Measurements from ENCODE around the gene SFXN4. TPM values are rescaled to one million over a fixed set of nuclear protein-coding genes. Genes with fewer than 3 reads are reported as not detected.
"Not testable (repeated sequence)": the region's sequence is repeated elsewhere in the genome, so short reads cannot be mapped to it uniquely, and the experiment has no call there.

SFXN4 gene
- total RNA-seq, 1 donor from 2014 or later = 14.6 TPM

GRCh38 chr10:119162452-119163092 lies 2.9 kb downstream of the SFXN4 start:
- DNase-seq = no peak
- Histone ChIP-seq H3K27me3 (ENCODE audit: low read depth) (no peaks in the 10 kb centered on the region), H3K27ac (no peak overlapping the region), H3K4me1 (peaks cover 23% of the 10 kb centered on the region), H3K9me3 (no peaks in the 10 kb centered on the region), H3K36me3 (peaks cover 35% of the 10 kb centered on the region), H3K4me3 (no peak overlapping the region)
- intact Hi-C loops (cut with DNase I) = no loop called here
- ATAC-seq = no peak
- TF ChIP-seq CTCF (IDR thresholded peaks at IDR 0.05) = no peak

DNA sequence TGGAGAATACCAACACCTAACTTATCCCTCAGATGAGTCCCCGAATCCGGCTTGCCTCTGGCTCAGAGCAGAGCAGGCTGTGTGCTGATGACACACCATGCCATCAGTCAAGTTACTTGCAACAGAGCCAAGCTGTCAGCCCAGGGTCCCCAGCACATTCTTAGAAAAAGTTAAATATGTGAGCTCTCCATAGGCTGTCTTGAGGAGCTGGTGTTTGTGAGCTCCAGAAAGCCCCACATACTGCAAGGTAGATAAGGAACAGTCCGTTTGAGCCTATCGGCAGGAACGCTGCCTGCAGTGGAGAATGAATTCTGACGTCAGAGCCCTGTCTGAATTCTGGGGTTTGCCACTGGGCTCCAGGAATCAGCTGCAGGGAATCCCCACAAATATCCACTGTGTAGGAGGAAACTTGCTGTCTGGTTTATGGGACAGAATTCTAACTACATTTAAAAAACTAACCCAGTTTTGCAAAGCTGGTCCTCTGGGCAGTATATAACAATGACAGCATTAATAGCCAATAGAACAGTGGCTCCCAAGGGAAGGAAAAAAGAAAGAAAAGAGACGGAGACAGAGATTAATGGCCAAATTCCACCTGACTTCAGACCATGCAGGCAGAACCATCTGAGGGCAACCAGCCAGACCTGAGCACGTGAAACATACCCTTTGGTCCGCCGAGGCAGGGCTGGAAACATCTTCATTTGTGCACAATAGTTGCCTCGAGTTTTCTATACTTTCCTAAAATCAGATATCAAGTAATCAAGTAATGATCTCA lies 3.6 kb downstream of the SFXN4 start:
- ATAC-seq (no peak), DNase-seq (no peak)
- H3K4me3 ChIP-seq = no peak overlapping the region
- TF ChIP-seq CTCF (IDR thresholded peaks at IDR 0.05) = no peak
- H3K9me3 ChIP-seq = no peaks in the 10 kb centered on the region
- no peaks in the 10 kb centered on the region for H3K27me3 ChIP-seq (ENCODE audit: low read depth)
- H3K36me3 ChIP-seq = peaks cover 42% of the 10 kb centered on the region
- peaks cover 23% of the 10 kb centered on the region for H3K4me1 ChIP-seq
- intact Hi-C loops (cut with DNase I) = no loop called here
- H3K27ac ChIP-seq = no peak overlapping the region

- peaks cover 67% of the 10 kb centered on the region for H3K36me3 ChIP-seq
- no peaks in the 10 kb centered on the region for H3K27me3 ChIP-seq (ENCODE audit: low read depth)
- intact Hi-C loops (cut with DNase I) = no loop called here
- ATAC-seq (no peak), DNase-seq (no peak)
- no peak overlapping the region for H3K27ac ChIP-seq
- TF ChIP-seq CTCF (IDR thresholded peaks at IDR 0.05) = no peak
- H3K4me1 ChIP-seq = peaks cover 4% of the 10 kb centered on the region
- no peak overlapping the region for H3K4me3 ChIP-seq
- H3K9me3 ChIP-seq = no peaks in the 10 kb centered on the region
Observed at GRCh38 chr10:119159332-119159731, 6.2 kb downstream of the SFXN4 start.

DNA sequence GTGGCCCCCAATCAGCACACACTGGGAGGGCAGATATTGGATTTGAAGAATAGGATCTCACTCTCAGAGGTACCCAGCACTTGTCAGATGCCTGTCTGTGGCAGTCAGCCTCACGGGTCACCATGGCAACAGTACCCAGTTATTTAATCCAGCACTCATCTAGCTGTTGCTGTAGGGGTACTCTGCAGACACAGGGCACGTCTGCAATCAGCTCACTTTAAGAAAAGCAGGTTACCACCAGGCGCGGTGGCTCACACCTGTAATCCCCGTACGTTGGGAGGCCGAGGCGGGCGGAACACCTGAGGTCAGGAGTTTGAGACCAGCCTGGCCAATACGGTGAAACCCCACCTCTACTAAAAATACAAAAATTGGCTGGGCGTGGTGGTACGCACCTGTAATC lies 11.9 kb downstream of the SFXN4 start:
- intact Hi-C loops (cut with DNase I) = no loop called here
- H3K4me1 ChIP-seq = no peaks in the 10 kb centered on the region
- H3K4me3 ChIP-seq = no peak overlapping the region
- TF ChIP-seq CTCF (IDR thresholded peaks at IDR 0.05) = no peak
- no peaks in the 10 kb centered on the region for H3K9me3 ChIP-seq
- peaks cover 90% of the 10 kb centered on the region for H3K36me3 ChIP-seq
- no peak overlapping the region for H3K27ac ChIP-seq
- H3K27me3 ChIP-seq (ENCODE audit: low read depth) = no peaks in the 10 kb centered on the region
- ATAC-seq = no peak
- no peak for DNase-seq

- no peak for TF ChIP-seq CTCF (IDR thresholded peaks at IDR 0.05)
- peaks cover 89% of the 10 kb centered on the region for H3K36me3 ChIP-seq
- no peaks in the 10 kb centered on the region for H3K27me3 ChIP-seq (ENCODE audit: low read depth)
- intact Hi-C loops (cut with DNase I) = no loop called here
- ATAC-seq (no peak), DNase-seq (no peak)
- no peak overlapping the region for H3K4me3 ChIP-seq
- H3K9me3 ChIP-seq = no peaks in the 10 kb centered on the region
- no peaks in the 10 kb centered on the region for H3K4me1 ChIP-seq
- H3K27ac ChIP-seq = no peak overlapping the region
Observed at GRCh38 chr10:119153041-119153440, 12.5 kb downstream of the SFXN4 start.

DNA sequence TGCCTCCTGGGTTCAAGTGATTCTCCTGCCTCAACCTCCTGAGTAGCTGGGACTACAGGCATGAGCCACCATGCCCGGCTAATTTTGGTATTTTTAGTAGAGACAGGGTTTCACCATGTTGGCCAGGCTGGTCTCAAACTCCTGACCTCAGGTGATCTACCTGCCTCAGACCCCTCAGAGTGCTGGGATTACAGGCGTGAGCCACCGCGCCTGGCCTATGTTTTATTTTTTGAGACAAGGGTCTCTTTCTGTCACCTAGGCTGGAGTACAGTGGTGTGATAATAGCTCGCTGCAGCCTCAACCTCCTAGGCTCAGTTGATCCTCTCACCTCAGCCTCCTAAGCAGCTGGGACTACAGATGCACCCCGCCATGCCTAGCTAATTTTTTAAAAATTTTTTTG lies 13.9 kb downstream of the SFXN4 start:
- H3K9me3 ChIP-seq; DNase-seq; H3K27me3 ChIP-seq (ENCODE audit: low read depth); H3K4me3 ChIP-seq; ATAC-seq; H3K4me1 ChIP-seq; H3K27ac ChIP-seq; intact Hi-C loops (cut with DNase I): not testable (repeated sequence)
- H3K36me3 ChIP-seq = peaks cover 89% of the 10 kb centered on the region

All from lower lobe of right lung (tissue), 2 donors.